Smooth muscle cell (in vitro differentiated cells): Measurements from ENCODE around the gene SNX11. TPM values are rescaled to one million over a fixed set of nuclear protein-coding genes. Genes with fewer than 3 reads are reported as not detected.

ENCODE experiments used
- DNase-seq: peaks from one replicate; lab custom pipeline; 2025; ENCODE audit not compliant: unreplicated experiment; lab: John Stamatoyannopoulos, UW
- H2AFZ ChIP-seq: fragments of 200-600 bp; sonication (generic); 2 replicates; pipeline ENCODE4 v1.6.0; 2016; ENCODE audit warnings: antibody characterized with exemption, low read depth, mild to moderate bottlenecking
- H3F3A ChIP-seq: fragments of 200-600 bp; sonication (generic); 2 replicates; pipeline ENCODE4 v1.6.0; 2017; ENCODE audit warnings: antibody characterized with exemption, low read depth
- H3K27ac ChIP-seq: fragments of 200-600 bp; sonication (generic); 2 replicates; pipeline ENCODE4 v1.5.1; 2016; ENCODE audit warnings: low read depth, mild to moderate bottlenecking
- H3K27me3 ChIP-seq: fragments of 200-600 bp; sonication (generic); 2 replicates; pipeline ENCODE4 v1.6.1; 2016; ENCODE audit warnings: low read depth, mild to moderate bottlenecking
- H3K36me3 ChIP-seq: fragments of 200-600 bp; sonication (generic); 2 replicates; pipeline ENCODE4 v1.5.1; 2016; ENCODE audit warnings: low read depth
- H3K4me1 ChIP-seq: fragments of 200-600 bp; sonication (generic); 2 replicates; pipeline ENCODE4 v1.5.1; 2016; ENCODE audit warnings: low read depth
- H3K4me2 ChIP-seq: fragments of 200-600 bp; sonication (generic); 2 replicates; pipeline ENCODE4 v1.6.0; 2016; ENCODE audit warnings: mild to moderate bottlenecking
- H3K4me3 ChIP-seq: fragments of 200-600 bp; sonication (generic); 2 replicates; pipeline ENCODE4 v1.5.1; 2016; ENCODE audit warnings: mild to moderate bottlenecking
- H3K79me2 ChIP-seq: fragments of 200-600 bp; sonication (generic); 2 replicates; pipeline ENCODE4 v1.6.0; 2016; ENCODE audit warnings: low read depth, mild to moderate bottlenecking
- H3K9ac ChIP-seq: fragments of 200-600 bp; sonication (generic); 2 replicates; pipeline ENCODE4 v1.6.0; 2016; ENCODE audit warnings: low read depth
- H3K9me3 ChIP-seq: fragments of 200-600 bp; sonication (generic); replicated peaks from 2 replicates; pipeline ENCODE4 v1.5.1; 2016; ENCODE audit warnings: low read depth
- H4K20me1 ChIP-seq: fragments of 200-600 bp; sonication (generic); 2 replicates; pipeline ENCODE4 v1.6.0; 2016; ENCODE audit warnings: low read depth
- CTCF ChIP-seq: fragments of 200-600 bp; sonication (generic); IDR thresholded peaks from 2 replicates; pipeline ENCODE4 v1.5.1; 2017; ENCODE audit warnings: borderline replicate concordance, mild to moderate bottlenecking, antibody characterized with exemption; ENCODE audit not compliant: insufficient read depth, poor library complexity, severe bottlenecking
- whole genome bisulfite sequencing: methylation state at CpG from one replicate; pipeline ENCODE4 v1.1.7; 2016; ENCODE audit warnings: low lambda C conversion rate; 5-methylcytosine and 5-hydroxymethylcytosine counted together
- polyA plus RNA-seq: library from polyadenylated mRNA; unstranded; fragments of >200 nt; fragmentation: Nextera tagmentation; extraction: Ambion mirVana; gene quantifications from 2 replicates; pipeline ENCODE4 v1.2.1, GENCODE V29; 2016
- total RNA-seq: library from RNA; depleted of rRNA; stranded (reverse); fragments of >200 nt; gene quantifications from 2 replicates; pipeline ENCODE4 v1.2.3, GENCODE V29; 2014

SNX11 gene
- total and polyA plus RNA-seq, 2 experiments from 2014 or later, result 15.3 to 22.9 TPM

- H3K36me3 ChIP-seq, result no peaks in the 10 kb centered on the region
- no peak overlapping the region for H3K27ac ChIP-seq
- H3K4me3 ChIP-seq, result no peak overlapping the region
- no peaks in the 10 kb centered on the region for H3K4me1 ChIP-seq
- H3K79me2 ChIP-seq, result peaks cover 98% of the 10 kb centered on the region
- no peaks in the 10 kb centered on the region for H3K9me3 ChIP-seq
- H3F3A ChIP-seq, result no peaks in the 10 kb centered on the region
- H2AFZ ChIP-seq, result no peak overlapping the region
- TF ChIP-seq CTCF, result no peak
- peaks cover 100% of the 10 kb centered on the region for H4K20me1 ChIP-seq
- H3K27me3 ChIP-seq, result no peaks in the 10 kb centered on the region
- DNase-seq, result no peak
- 93% methylated on average over 11 of the region's 11 CpGs for WGBS
- H3K4me2 ChIP-seq, result no peak overlapping the region
- no peak overlapping the region for H3K9ac ChIP-seq
Measured at GRCh38 chr17:48093341-48094045, 14.1 kb upstream of the SNX11 start.

GRCh38 chr17:48095611-48096010 lies 12.0 kb upstream of the SNX11 start:
- Histone ChIP-seq H3K79me2 (peaks cover 98% of the 10 kb centered on the region), H3F3A (peaks cover 6% of the 10 kb centered on the region), H4K20me1 (peaks cover 97% of the 10 kb centered on the region), H3K4me3 (no peak overlapping the region), H3K4me2 (no peak overlapping the region), H3K27me3 (no peaks in the 10 kb centered on the region), H3K27ac (no peak overlapping the region), H3K36me3 (no peaks in the 10 kb centered on the region), H2AFZ (no peak overlapping the region), H3K9me3 (no peaks in the 10 kb centered on the region), H3K4me1 (peaks cover 8% of the 10 kb centered on the region), H3K9ac (no peak overlapping the region)
- 80% methylated on average over 4 of the region's 4 CpGs for WGBS
- TF ChIP-seq CTCF, result no peak
- DNase-seq, result no peak

GRCh38 chr17:48100160-48100559 lies 7.4 kb upstream of the SNX11 start:
- H3K9me3 ChIP-seq, result no peaks in the 10 kb centered on the region
- H3K27ac ChIP-seq, result peak overlapping the region; percentile 79
- H3K4me3 ChIP-seq, result peak overlapping the region; percentile 91
- TF ChIP-seq CTCF, result no peak
- no peaks in the 10 kb centered on the region for H3K27me3 ChIP-seq
- peaks cover 52% of the 10 kb centered on the region for H4K20me1 ChIP-seq
- H3K9ac ChIP-seq, result peak overlapping the region; percentile 59
- WGBS, result 11% methylated on average over 10 of the region's 10 CpGs
- peaks cover 56% of the 10 kb centered on the region for H3K79me2 ChIP-seq
- H3K4me1 ChIP-seq, result peaks cover 8% of the 10 kb centered on the region
- no peaks in the 10 kb centered on the region for H3K36me3 ChIP-seq
- no peak for DNase-seq
- peaks cover 11% of the 10 kb centered on the region for H3F3A ChIP-seq
- H3K4me2 ChIP-seq, result peak overlapping the region; percentile 91
- H2AFZ ChIP-seq, result peak overlapping the region; percentile 52

GRCh38 chr17:48100591-48101011 lies 7.0 kb upstream of the SNX11 start:
- no peaks in the 10 kb centered on the region for H3K9me3 ChIP-seq
- TF ChIP-seq CTCF, result no peak
- H3K36me3 ChIP-seq, result no peaks in the 10 kb centered on the region
- peak overlapping the region; percentile 52 for H2AFZ ChIP-seq
- H3K9ac ChIP-seq, result peak overlapping the region; percentile 59
- H3K4me2 ChIP-seq, result peak overlapping the region; percentile 91
- H3K79me2 ChIP-seq, result peaks cover 52% of the 10 kb centered on the region
- H3K27me3 ChIP-seq, result no peaks in the 10 kb centered on the region
- peaks cover 8% of the 10 kb centered on the region for H3K4me1 ChIP-seq
- peak overlapping the region; percentile 91 for H3K4me3 ChIP-seq
- peak overlapping the region; percentile 79 for H3K27ac ChIP-seq
- DNase-seq, result peak; percentile 61
- 1% methylated on average over 23 of the region's 23 CpGs for WGBS
- H4K20me1 ChIP-seq, result peaks cover 47% of the 10 kb centered on the region
- peaks cover 11% of the 10 kb centered on the region for H3F3A ChIP-seq
